IPS-NIHi7 (cell line): Measurements from ENCODE around the gene IL36RN.

Experiments
- DNase-seq: peaks from one replicate; pipeline ENCODE4 v3.0.0; 2012; ENCODE audit warnings: mixed read lengths; ENCODE audit errors: extremely low spot score

IL36RN gene

DNA sequence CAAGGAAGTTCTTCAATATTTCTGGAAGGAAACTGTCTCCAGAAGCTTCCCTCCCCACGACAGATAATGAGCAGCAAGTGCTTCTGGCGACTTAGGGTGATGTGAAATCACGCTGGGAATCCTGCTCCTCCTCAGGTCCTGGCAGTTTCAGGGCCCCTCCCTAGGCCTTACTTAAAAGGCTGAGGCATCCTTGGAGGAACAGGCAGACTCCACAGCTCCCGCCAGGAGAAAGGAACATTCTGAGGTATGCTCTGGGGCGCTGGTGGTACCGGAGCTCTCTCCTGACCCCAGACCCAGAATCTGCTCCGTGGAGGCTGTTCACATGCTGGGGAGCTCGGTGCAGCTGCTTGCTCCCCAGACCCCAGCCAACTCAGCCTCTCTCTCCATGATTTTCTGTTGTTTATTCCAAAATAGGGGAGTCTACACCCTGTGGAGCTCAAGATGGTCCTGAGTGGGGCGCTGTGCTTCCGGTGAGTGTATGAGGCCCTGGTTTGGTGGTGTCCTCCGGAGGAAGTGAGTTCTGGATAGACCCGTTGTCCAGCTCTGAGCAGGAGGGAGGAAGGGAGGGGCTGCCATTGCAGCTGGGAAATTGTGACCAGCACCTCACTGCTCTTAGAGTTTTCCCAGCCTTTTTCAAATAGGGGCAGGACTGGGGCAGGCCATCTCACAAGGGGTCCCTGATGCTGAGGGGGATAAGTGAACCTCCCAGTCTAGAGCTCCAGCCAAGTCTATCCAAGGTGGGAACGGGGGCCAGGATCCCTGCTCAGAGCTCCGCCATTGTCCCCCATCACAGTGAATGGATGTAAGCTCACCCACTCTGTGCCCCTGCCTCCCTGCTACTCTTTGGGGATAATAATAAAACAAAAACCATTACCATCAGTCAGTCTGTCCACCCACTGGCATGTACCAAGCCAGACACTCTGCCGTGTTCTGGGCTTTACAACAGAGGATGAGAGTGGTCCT lies at the start of gene IL36RN:
TSS of gene IL36RN (plus strand) at position 201 of the 963 bp plus-strand sequence. CDS start at position 442, 241 bp downstream.
- DNase-seq: peak; percentile 9

GRCh38 chr2:113009622-113010021 lies 49.4 kb upstream of the IL36RN start:
- DNase-seq: no peak

- no peak for DNase-seq
Measured at GRCh38 chr2:113010088-113010487, 48.9 kb upstream of the IL36RN start.

- DNase-seq: no peak
Measured at GRCh38 chr2:113011108-113011507, 47.9 kb upstream of the IL36RN start.

DNA sequence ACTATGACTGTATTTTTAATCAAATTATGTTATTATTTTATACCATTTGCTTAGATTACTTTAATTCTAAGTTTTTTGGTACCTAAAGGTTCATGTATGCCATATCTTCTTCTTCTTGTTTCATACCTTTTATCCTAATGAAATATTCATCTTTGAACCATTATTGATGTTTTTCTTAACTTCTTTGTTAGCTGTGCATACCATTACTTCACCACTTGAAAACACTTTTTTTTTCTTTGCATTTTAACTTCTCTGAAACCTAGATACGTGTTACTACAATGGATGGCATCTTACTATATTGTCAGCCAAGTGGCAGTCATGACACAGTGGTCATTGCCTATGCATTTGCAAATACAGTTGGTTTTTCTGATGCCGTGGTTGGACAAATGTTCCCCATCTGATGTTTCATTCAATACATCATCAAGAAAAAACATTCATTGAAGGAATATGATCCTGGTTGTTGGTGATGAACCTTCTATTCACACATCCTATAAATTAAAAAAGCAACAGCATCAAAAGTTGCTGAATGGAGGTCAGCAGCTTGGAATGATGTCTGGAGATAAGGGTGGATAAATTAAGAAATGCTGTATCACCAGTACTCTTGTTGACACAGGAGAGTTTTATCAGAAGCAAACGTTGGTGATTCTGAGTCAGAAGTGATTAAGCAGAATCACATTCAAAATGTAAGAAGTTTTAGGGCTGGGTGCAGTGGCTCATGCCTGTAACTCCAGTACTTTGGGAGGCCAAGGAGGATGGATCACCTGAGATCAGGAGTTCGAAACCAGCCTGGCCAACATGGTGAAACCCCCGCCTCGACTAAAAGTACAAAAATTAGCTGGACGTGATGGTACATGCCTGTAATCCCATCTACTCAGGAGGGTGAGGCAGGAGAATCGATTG lies 46.3 kb upstream of the IL36RN start:
- DNase-seq: no peak

DNA sequence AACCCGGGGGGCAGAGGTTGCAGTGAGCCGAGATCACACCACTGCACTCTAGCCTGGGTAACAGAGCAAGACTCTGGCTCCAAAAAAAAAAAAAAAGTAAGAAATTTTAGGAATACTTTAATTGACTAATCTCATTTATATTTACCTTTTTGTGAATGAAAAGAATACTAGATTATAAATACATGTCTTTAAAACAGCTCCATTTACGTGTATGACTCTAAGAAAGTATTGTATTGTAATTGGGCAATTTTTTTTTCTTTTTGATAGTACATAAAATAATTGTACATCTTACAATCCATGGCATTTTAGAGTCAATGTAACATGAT lies 45.7 kb upstream of the IL36RN start:
- no peak for DNase-seq

DNA sequence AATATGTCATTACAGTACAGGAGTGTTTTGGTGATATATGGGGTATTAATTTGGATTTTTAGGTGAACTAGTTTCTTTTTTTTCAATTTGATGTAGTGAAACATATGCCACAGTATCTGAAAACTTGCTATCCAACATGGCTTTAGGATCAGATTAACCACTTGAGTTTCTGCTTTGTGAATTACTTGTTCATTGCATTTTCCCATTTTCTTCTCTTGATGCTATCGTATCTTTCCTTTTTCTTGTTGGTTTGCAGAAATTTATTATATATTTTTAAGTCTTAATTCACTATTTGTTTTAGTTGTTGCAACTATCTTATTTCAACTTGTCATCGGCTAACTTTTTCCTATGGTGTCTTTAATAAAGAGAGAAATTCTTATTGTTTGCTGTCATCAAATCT lies 44.9 kb upstream of the IL36RN start:
- DNase-seq: no peak

GRCh38 chr2:113015042-113015441 lies 44.0 kb upstream of the IL36RN start:
- DNase-seq: no peak

- DNase-seq: no peak
Measured at GRCh38 chr2:113015655-113016054, 43.3 kb upstream of the IL36RN start.

GRCh38 chr2:113018509-113018908 lies 40.5 kb upstream of the IL36RN start:
- no peak for DNase-seq

DNA sequence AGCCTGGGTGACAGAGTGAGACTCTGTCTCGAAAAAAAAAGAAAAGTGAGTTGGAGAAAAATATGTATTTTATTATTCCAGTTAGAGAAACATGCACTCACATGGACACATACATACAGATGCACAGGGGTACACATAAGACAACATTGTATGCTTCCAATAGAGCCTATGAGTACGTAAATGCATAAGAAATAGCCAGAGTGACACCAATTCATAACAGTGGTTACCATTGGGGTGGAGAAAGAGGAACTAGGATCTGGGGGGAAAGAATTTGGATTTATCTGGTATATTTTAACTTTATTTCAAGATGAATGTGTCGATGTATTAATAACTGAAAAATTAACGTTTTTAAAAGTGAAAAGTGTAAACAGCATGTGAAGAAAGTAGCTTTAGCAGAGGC lies 37.7 kb upstream of the IL36RN start:
- no peak for DNase-seq

GRCh38 chr2:113024764-113025163 lies 34.2 kb upstream of the IL36RN start:
- DNase-seq: no peak

DNA sequence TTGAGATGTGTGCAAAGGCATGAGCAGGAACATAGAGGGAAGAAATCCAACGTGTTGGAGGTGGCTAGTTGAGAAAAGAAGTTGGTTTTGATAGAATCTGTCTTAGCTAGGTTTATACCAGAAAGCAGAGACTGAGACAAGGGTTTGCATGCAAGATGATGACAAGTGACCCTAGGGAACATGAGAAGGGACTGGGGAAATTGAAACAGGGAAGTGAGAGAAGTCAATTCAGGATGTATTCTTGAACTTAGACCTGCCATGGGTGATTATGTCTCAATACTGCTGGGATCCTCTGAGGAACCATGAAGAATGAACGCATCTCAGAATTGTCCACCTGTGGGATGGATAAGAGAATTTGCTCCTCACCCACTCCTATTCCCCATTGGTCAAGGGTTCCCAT lies 33.3 kb upstream of the IL36RN start:
- DNase-seq: no peak

DNA sequence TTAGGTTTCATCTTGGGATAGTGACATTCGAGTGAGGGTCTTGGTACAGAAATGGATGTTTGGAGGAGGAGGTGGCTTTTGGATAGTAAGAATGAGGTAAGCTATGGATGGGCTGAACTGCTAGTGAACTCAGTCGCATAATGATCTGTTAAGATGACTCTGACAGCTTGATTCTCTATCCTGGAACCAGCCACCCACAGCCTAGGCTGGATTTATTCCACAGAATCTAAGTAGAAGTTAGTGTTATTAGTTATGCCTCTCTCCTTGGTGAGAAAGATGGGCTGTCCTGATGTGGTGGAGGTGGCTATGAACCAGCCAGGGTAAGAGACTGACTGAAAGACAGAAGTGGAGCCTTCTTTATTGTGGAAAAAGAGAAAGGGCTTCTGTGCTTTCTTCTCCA lies 31.3 kb upstream of the IL36RN start:
- no peak for DNase-seq

DNA sequence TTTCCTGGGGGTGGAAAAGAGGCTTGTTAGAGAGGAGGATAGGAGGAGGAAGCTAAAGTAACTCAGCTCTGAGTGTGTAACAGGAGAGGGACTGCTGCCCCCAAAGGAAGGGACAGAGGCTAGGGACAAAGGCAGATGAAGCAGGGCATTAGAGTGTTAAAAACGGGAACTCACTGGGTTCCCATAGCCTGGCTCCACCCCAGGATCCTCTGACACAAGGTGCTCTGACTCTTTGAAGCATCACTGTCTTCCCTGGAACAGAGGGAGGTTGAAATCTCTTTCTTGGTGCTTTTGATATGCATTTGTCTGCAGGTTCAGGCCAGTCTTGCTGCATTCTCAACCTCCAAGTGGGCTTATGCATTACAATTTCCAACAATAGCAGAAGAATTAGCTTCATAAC lies 30.9 kb upstream of the IL36RN start:
- peak; percentile 26 for DNase-seq

GRCh38 chr2:113032737-113033136 lies 26.3 kb upstream of the IL36RN start:
- no peak for DNase-seq

- no peak for DNase-seq
Measured at GRCh38 chr2:113034016-113034415, 25.0 kb upstream of the IL36RN start.

DNA sequence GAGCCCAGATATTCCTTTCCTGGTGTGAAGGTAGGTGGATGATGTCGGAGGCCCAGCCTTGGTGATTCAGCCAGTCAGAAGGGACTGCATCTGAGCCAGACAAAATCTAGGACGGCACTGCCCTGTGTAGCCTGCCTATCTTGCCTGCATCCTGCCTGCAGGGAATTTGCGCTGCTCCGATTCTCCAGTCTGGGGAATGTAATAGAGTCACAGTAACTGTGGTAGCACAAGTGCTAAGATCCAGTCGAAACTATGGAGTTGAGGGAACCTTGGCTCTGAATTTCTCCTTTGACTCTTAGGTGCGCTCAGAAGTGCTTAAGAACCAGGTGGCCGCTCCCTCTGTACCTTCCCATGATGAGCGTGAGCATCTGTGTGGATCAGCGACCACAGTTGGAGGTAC lies 22.2 kb upstream of the IL36RN start:
- DNase-seq: no peak

DNA sequence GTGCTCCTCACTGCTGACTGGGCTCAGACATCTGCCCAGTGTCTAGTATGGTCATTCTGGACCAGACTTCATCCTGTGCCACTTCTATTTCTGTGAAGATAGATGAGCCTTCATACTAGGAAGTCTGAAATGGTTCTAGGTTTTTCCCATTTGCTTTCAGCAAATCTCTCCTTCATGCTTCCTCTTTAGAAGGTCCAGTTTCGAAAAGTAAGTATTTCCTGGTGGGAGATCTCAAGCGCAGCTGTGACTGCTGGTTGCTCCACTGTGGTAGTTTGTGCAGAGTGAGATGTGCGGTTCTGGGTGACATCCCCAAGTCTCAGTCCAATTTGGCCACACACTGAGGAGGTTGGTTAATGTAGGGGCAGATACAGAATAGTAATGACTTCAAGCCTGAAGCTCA lies 20.7 kb upstream of the IL36RN start:
- no peak for DNase-seq

GRCh38 chr2:113039158-113039557 lies 19.8 kb upstream of the IL36RN start:
- no peak for DNase-seq

GRCh38 chr2:113039719-113040118 lies 19.3 kb upstream of the IL36RN start:
- DNase-seq: no peak

GRCh38 chr2:113041871-113042270 lies 17.1 kb upstream of the IL36RN start:
- DNase-seq: peak; percentile 49

DNA sequence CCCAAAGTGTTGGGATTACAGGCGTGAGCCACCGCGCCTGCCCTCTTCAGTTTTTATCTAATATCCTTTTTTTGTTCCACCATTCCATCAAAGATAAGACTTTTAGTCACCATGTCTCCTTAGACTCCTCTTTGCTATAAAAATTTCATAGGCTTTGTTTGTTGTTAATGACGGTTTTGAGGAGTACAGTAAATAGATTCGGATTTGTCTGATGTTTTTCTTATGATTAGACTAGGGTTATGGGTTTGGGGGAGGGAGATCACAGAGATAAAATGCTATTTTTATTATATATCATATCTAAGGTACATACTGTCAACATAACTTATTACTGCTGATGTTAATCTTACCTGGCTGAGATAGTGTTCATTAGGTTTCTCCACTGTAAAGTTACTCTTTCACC lies 12.5 kb upstream of the IL36RN start:
- no peak for DNase-seq
